ENCODE data around the gene TP53BP2. TPM values are rescaled to one million over a fixed set of nuclear protein-coding genes. Genes with fewer than 3 reads are reported as not detected.
"Not testable (repeated sequence)": the region's sequence is repeated elsewhere in the genome, so short reads cannot be mapped to it uniquely, and the experiment has no call there.

TP53BP2 gene
- total RNA-seq, 2 experiments from 2014 or later: 31.4 to 35.2 TPM

DNA sequence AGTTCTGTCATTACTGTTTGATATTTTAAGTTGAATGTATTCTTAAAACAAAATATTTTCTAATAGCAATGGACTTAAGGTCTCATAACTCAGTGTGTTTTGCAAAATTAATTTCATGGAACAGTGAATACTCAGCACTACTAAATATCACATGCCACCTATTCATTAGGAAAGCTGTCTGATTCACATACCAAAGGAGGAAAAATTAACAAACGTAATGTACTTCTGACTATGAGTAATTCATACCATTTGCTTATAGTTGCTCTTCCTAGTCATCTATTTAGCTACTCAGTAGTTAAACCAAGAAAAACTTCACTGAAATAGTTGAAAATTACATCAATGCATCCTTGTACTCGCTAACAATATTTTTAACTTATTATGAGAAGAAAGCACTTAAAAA lies 35.2 kb downstream of the TP53BP2 start:
- CTCF ChIA-PET: interaction anchor here (1.3 to 1.9 kb wide), 4 partner anchors 9 to 97 kb away, joined by 3 to 4 read pairs (median 4); no protein-coding TSS in a partner anchor
- POLR2A ChIA-PET: interaction anchor here (3.0 kb wide), 1 partner anchor 34 kb away, joined by 13 read pairs; the partner anchor contains the start of gene TP53BP2
- H3K27ac Mint-ChIP-seq: no peak overlapping the region
- no peaks in the 10 kb centered on the region for H3K9me3 Mint-ChIP-seq (ENCODE audit: insufficient read depth)
- ATAC-seq: no peak
- H3K27me3 Mint-ChIP-seq (ENCODE audit: low read depth): no peaks in the 10 kb centered on the region
- H3K4me1 Mint-ChIP-seq (ENCODE audit: low read depth): peaks cover 20% of the 10 kb centered on the region
- H3K4me3 Mint-ChIP-seq: no peak overlapping the region
- H3K36me3 Mint-ChIP-seq (ENCODE audit: low read depth): peaks cover 34% of the 10 kb centered on the region
- no peak for DNase-seq

DNA sequence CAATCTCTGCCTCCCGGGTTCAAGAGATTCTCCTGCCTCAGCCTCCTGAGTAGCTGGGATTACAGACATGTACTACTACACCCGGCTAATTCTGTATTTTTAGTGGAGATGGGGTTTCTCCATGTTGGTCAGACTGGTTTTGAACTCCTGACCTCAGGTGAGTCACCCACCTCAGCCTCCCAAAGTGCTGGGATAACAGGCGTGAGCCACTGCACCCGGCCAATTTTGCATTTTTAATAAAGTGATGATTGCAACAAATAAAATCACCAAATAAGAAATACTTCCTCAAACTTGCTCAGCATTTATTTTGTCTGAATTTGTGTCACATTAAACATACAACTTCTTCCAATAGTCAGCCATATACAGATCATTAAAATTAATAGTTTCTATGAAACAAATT lies 35.8 kb downstream of the TP53BP2 start:
- H3K27ac Mint-ChIP-seq; ATAC-seq; H3K4me3 Mint-ChIP-seq; CTCF ChIA-PET; H3K27me3 Mint-ChIP-seq (ENCODE audit: low read depth); H3K9me3 Mint-ChIP-seq (ENCODE audit: insufficient read depth); DNase-seq: not testable (repeated sequence)
- POLR2A ChIA-PET: interaction anchor here (1.0 kb wide), 1 partner anchor 36 kb away, joined by 9 read pairs; the partner anchor contains the start of gene TP53BP2
- Mint-ChIP-seq H3K36me3 (ENCODE audit: low read depth) (peaks cover 36% of the 10 kb centered on the region), H3K4me1 (ENCODE audit: low read depth) (peaks cover 17% of the 10 kb centered on the region)

DNA sequence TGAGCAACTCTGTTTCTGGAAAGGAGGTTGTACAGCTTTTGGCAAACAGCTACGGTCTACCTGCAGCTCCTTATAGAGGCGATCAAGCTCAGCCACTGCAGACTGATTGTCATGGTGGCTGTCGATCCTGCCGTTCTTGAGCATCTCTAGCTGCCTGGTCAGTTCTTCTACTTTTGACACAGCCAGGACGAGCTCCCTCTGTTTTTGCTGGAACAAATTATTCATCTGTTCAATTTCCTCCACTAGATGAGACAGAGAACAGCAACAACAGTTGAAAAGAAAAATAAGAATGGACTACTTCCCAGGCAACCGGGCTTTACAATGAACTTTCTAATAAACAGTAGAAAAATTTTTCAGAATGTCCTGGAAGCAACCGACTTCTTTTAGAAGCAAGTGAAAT lies 42.5 kb downstream of the TP53BP2 start:
- no peak overlapping the region for H3K27ac Mint-ChIP-seq
- H3K27me3 Mint-ChIP-seq (ENCODE audit: low read depth): no peaks in the 10 kb centered on the region
- peaks cover 52% of the 10 kb centered on the region for H3K36me3 Mint-ChIP-seq (ENCODE audit: low read depth)
- POLR2A ChIA-PET: interaction anchor here (0.6 kb wide), 1 partner anchor 1818 kb away, joined by 3 read pairs; no protein-coding TSS in a partner anchor
- no peaks in the 10 kb centered on the region for H3K9me3 Mint-ChIP-seq (ENCODE audit: insufficient read depth)
- CTCF ChIA-PET: interaction anchor here (1.2 to 1.6 kb wide), 2 partner anchors 9 to 54 kb away, joined by 3 to 4 read pairs; no protein-coding TSS in a partner anchor
- no peaks in the 10 kb centered on the region for H3K4me1 Mint-ChIP-seq (ENCODE audit: low read depth)
- ATAC-seq: no peak
- no peak for DNase-seq
- H3K4me3 Mint-ChIP-seq: no peak overlapping the region

DNA sequence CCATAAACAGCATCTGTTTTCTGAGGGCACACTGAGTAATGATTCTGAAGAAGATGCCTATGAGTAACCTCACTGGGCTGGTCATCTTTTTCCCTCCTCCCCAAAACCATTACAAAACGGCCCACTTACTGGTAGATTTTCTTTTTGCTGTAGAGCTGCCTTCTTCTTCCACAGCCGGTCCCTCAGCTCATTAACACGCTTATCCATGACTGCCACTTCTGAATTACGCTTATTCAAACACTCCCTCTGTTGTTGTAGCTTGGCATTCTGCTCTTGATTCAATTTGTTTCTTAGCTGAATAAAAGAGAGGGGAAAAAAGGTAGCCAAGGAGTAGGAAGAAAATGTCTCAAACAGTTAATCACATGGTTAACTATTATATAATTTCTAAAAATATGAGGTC lies 43.1 kb downstream of the TP53BP2 start:
- no peak overlapping the region for H3K4me3 Mint-ChIP-seq
- no peaks in the 10 kb centered on the region for H3K27me3 Mint-ChIP-seq (ENCODE audit: low read depth)
- DNase-seq: no peak
- ChIA-PET CTCF (interaction anchor here (1.2 to 1.6 kb wide), 2 partner anchors 10 to 53 kb away, joined by 3 to 4 read pairs; no protein-coding TSS in a partner anchor), POLR2A (interaction anchor here (0.6 kb wide), 1 partner anchor 1817 kb away, joined by 3 read pairs; no protein-coding TSS in a partner anchor)
- no peak for ATAC-seq
- no peaks in the 10 kb centered on the region for H3K9me3 Mint-ChIP-seq (ENCODE audit: insufficient read depth)
- no peak overlapping the region for H3K27ac Mint-ChIP-seq
- no peaks in the 10 kb centered on the region for H3K4me1 Mint-ChIP-seq (ENCODE audit: low read depth)
- peaks cover 54% of the 10 kb centered on the region for H3K36me3 Mint-ChIP-seq (ENCODE audit: low read depth)

DNA sequence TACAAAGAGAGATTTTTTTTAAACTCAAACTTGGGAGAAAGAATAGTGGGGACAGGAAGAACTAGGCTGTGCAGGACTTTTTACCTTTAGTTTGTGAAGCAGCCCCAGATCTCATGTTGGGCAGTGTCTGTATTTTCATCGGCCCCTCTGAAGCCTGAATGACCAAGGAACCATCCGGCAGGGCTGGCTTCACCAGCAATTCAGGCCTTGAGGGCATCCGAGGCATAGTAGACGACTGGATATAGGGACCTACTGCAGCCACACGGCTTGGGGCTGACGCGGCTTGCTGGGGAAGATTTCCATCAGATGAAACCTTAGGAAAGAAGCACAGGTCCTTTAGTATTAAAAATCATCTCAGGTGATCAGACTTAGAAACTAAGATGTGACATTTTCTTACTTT lies 43.7 kb downstream of the TP53BP2 start:
- ATAC-seq: no peak
- Mint-ChIP-seq H3K9me3 (ENCODE audit: insufficient read depth) (no peaks in the 10 kb centered on the region), H3K4me1 (ENCODE audit: low read depth) (no peaks in the 10 kb centered on the region), H3K27me3 (ENCODE audit: low read depth) (no peaks in the 10 kb centered on the region), H3K4me3 (no peak overlapping the region), H3K27ac (no peak overlapping the region), H3K36me3 (ENCODE audit: low read depth) (peaks cover 51% of the 10 kb centered on the region)
- POLR2A ChIA-PET: no interaction called here
- no peak for DNase-seq
- CTCF ChIA-PET: interaction anchor here (1.2 kb wide), 1 partner anchor 52 kb away, joined by 3 read pairs; no protein-coding TSS in a partner anchor

DNA sequence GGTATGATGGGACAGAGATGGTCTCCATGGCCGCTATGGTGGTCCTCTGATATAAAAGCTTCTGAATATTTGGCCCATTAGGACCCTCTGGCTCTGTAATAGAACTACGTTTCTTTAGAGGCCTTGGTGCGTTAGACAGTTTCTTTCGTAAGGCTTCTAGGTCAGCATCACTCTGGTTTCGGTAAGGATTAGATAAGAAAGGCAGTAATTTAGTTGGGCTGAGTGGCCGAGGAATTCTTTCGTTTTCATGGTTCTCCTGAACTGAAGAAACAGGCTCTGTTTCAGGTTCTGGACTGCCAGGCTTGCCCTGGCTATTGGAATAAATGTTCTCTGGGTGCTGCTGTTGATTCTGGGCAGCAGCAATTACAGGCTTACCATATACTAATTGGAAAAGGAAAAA lies 49.5 kb downstream of the TP53BP2 start:
- no peaks in the 10 kb centered on the region for H3K9me3 Mint-ChIP-seq (ENCODE audit: insufficient read depth)
- H3K27me3 Mint-ChIP-seq (ENCODE audit: low read depth): no peaks in the 10 kb centered on the region

DNA sequence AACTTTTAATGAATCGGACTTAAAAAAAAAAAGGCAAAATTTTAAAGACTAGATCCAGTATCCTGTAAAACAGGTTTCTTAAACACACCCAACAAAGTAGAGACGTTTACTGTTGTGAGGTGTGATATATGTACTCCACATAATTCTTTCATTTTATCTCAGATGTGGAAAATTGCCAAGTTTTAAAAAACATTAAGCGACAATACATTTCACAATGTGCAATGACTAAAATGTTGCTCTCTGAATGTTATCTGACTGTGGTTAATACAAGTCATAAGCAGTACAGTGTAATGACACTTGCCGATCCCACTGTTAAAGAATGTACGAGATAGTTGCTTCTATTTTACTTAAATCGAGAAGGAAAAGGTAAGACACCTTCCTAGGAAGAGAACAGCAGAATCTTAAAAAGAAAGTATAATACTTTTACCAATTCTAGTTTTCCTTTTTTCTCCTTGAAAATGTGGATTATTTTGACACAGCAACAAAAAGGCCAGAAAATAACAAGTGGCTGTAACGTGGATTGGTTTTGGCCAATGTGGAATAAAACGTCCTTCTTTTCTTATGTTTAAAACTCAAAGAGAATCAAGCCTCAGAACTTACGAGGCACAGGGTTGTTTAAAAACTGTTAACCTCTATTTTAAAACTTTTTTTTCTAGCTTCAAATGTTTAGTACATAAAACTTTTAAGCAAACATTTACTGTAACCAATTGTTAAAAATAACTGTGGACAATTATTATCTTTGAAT lies 51.4 kb downstream of the TP53BP2 start:
- Mint-ChIP-seq H3K27me3 (ENCODE audit: low read depth) (no peaks in the 10 kb centered on the region), H3K9me3 (ENCODE audit: insufficient read depth) (no peaks in the 10 kb centered on the region), H3K27ac (no peak overlapping the region), H3K36me3 (ENCODE audit: low read depth) (peaks cover 26% of the 10 kb centered on the region), H3K4me3 (no peak overlapping the region), H3K4me1 (ENCODE audit: low read depth) (peaks cover 3% of the 10 kb centered on the region)
- ChIA-PET CTCF (interaction anchor here (0.8 kb wide), 1 partner anchor 10 kb away, joined by 3 read pairs; no protein-coding TSS in a partner anchor), POLR2A (no interaction called here)
- ATAC-seq (no peak), DNase-seq (no peak)

More for the DNA sequence above, 49.5 kb downstream of the TP53BP2 start:
- H3K4me3 Mint-ChIP-seq: no peak overlapping the region
- no peak overlapping the region for H3K27ac Mint-ChIP-seq
- POLR2A ChIA-PET: no interaction called here
- peaks cover 34% of the 10 kb centered on the region for H3K36me3 Mint-ChIP-seq (ENCODE audit: low read depth)
- H3K4me1 Mint-ChIP-seq (ENCODE audit: low read depth): peaks cover 3% of the 10 kb centered on the region
- CTCF ChIA-PET: interaction anchor here (1.0 kb wide), 1 partner anchor 8 kb away, joined by 3 read pairs; no protein-coding TSS in a partner anchor
- ATAC-seq (no peak), DNase-seq (no peak)

DNA sequence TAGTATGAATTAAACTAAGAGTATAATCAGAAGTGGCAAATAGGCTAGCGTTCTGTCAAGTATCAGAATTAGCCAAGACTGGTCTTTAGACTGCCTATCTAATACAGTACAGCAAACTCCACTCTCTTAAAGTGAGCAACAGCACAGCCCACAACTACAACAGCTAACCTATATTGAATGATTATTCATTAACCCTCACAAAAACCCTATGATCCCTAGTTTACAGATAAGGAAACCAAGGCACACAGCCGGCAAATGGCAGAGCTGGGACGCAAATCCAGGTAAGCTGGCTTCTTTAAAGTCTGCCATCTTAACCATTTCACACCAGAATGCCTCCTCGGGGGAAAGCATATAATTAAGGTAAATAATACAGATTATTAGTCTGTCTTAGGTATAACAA lies 52.0 kb downstream of the TP53BP2 start:
- ChIA-PET CTCF (no interaction called here), POLR2A (no interaction called here)
- no peaks in the 10 kb centered on the region for H3K27me3 Mint-ChIP-seq (ENCODE audit: low read depth)
- DNase-seq: no peak
- H3K4me1 Mint-ChIP-seq (ENCODE audit: low read depth): peaks cover 3% of the 10 kb centered on the region
- H3K27ac Mint-ChIP-seq: no peak overlapping the region
- peaks cover 24% of the 10 kb centered on the region for H3K36me3 Mint-ChIP-seq (ENCODE audit: low read depth)
- no peaks in the 10 kb centered on the region for H3K9me3 Mint-ChIP-seq (ENCODE audit: insufficient read depth)
- H3K4me3 Mint-ChIP-seq: no peak overlapping the region
- ATAC-seq: no peak

DNA sequence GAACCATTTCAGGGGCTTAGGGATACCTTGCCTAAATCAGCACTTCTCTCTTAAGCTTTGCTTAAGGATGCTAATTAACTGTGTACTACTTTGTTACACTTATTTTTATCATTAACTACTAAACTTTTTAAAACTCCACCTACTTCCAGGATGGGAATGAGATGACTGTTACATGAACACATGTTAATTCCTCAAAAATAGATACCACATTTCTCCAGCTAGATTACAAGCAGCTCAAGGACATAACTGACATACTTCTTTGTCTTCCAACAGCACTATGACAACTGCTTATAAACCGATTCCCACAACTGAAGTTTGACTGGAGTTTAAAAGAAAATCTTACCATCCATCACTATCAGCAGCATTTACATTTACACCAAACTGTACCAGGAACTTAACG lies 53.7 kb downstream of the TP53BP2 start:
- H3K4me1 Mint-ChIP-seq (ENCODE audit: low read depth): peaks cover 3% of the 10 kb centered on the region

DNA sequence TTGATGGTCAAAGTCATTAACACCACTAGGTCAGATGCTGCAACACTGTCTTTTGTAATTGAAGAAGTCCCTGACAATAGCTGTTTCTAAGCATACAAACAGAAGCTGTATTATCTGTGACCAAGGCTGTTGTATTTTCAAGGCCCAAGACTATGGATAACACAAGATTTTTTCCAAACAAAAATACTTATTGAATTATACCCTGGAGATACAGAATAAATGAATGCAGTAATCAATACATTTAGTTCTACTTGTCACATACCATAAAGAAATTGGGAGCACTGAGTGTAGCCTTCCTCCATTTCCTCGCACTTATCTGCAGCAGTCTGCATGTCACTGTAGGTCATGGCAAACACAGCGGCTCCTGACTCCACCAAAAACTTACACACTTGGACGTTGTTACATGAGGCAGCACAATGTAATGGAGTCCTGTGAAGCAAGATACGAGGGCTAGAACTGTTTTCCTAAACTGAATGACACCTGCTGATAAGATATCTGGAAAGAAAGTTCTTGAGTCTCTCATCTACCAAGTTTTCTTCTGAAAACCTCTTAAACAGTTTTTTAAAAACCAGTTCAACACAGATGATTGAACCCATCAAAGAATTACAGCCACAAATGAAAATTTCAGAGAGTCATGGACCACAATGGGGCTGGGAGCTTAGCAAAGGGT lies 56.9 kb downstream of the TP53BP2 start:
- no peak for ATAC-seq
- POLR2A ChIA-PET: no interaction called here
- H3K36me3 Mint-ChIP-seq (ENCODE audit: low read depth): peaks cover 17% of the 10 kb centered on the region

More for the DNA sequence above, 53.7 kb downstream of the TP53BP2 start:
- Mint-ChIP-seq H3K4me3 (no peak overlapping the region), H3K27ac (no peak overlapping the region), H3K36me3 (ENCODE audit: low read depth) (peaks cover 20% of the 10 kb centered on the region), H3K9me3 (ENCODE audit: insufficient read depth) (no peaks in the 10 kb centered on the region), H3K27me3 (ENCODE audit: low read depth) (no peaks in the 10 kb centered on the region)
- ATAC-seq: no peak
- CTCF ChIA-PET: interaction anchor here (1.5 kb wide), 1 partner anchor 12 kb away, joined by 3 read pairs; no protein-coding TSS in a partner anchor
- DNase-seq: no peak
- POLR2A ChIA-PET: no interaction called here

DNA sequence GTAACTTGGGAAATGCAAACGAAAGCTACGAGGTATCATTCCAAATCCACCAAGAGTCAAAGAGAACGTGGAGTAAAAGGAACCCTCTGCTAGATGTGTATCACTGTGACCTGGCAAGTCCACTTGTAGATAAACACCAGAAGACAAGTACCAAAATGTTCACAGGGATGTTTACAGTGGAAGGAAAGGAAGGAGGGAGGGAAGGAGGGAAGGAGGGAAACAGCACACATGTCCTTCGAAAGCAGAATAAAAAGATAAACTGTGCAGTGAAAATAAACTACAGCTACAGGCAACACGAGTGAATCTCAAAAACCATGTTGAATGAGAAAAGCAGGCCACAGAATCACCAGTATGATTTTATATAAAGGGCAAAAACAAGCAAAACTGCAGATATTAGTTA lies 59.9 kb downstream of the TP53BP2 start:
- Mint-ChIP-seq H3K27me3 (ENCODE audit: low read depth) (no peaks in the 10 kb centered on the region), H3K36me3 (ENCODE audit: low read depth) (peaks cover 14% of the 10 kb centered on the region), H3K27ac (no peak overlapping the region), H3K4me1 (ENCODE audit: low read depth) (peaks cover 3% of the 10 kb centered on the region), H3K9me3 (ENCODE audit: insufficient read depth) (no peaks in the 10 kb centered on the region), H3K4me3 (no peak overlapping the region)
- no peak for ATAC-seq
- ChIA-PET POLR2A (no interaction called here), CTCF (interaction anchor here (1.2 kb wide), 1 partner anchor 37 kb away, joined by 3 read pairs; no protein-coding TSS in a partner anchor)
- no peak for DNase-seq

More for the DNA sequence above, 56.9 kb downstream of the TP53BP2 start:
- H3K27ac Mint-ChIP-seq: no peak overlapping the region
- DNase-seq: no peak
- no peak overlapping the region for H3K4me3 Mint-ChIP-seq
- H3K9me3 Mint-ChIP-seq (ENCODE audit: insufficient read depth): no peaks in the 10 kb centered on the region
- peaks cover 3% of the 10 kb centered on the region for H3K4me1 Mint-ChIP-seq (ENCODE audit: low read depth)
- CTCF ChIA-PET: no interaction called here
- H3K27me3 Mint-ChIP-seq (ENCODE audit: low read depth): no peaks in the 10 kb centered on the region

DNA sequence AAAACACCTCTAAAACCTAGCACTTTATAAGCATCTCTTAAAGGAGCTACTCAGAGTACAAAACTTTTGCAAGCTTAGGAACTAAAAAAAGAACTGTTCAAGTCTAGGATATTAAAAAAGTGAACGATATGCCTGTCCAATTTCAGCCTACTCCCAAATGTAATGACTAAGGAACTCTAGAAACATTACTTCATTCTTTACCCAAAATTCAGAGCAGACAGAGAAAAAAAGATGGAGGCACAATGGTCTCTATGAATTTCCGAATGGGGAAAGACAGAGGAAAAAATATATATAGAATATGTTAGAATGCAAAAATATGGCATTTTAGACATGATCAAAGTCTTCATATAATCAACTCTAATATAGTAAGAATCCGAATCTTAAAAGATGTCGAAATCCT lies 61.2 kb downstream of the TP53BP2 start:
- Mint-ChIP-seq H3K27me3 (ENCODE audit: low read depth) (no peaks in the 10 kb centered on the region), H3K36me3 (ENCODE audit: low read depth) (peaks cover 15% of the 10 kb centered on the region), H3K9me3 (ENCODE audit: insufficient read depth) (no peaks in the 10 kb centered on the region), H3K27ac (no peak overlapping the region), H3K4me3 (no peak overlapping the region), H3K4me1 (ENCODE audit: low read depth) (peaks cover 6% of the 10 kb centered on the region)
- no peak for DNase-seq
- POLR2A ChIA-PET: no interaction called here
- CTCF ChIA-PET: interaction anchor here (1.0 to 1.2 kb wide), 3 partner anchors 20 to 86 kb away, joined by 3 read pairs; no protein-coding TSS in a partner anchor
- ATAC-seq: no peak
